ENCODE data around the gene ARHGAP9.
"Not testable (repeated sequence)": the region's sequence is repeated elsewhere in the genome, so short reads cannot be mapped to it uniquely, and the experiment has no call there.

Gene ARHGAP9

GRCh38 chr12:57513266-57513665 lies 33.6 kb upstream of the ARHGAP9 start:
- ChIA-PET POLR2A (interaction anchor here (0.6 to 0.9 kb wide), 4 partner anchors 16 to 1177 kb away, joined by 3 to 5 read pairs (median 3); no protein-coding TSS in a partner anchor), CTCF (interaction anchor here (1.5 kb wide), 1 partner anchor 60 kb away, joined by 3 read pairs; no protein-coding TSS in a partner anchor)
- DNase-seq (ENCODE audit: extremely low spot score) = no peak
- TF ChIP-seq CTCF (IDR thresholded peaks at IDR 0.05; ENCODE audit: control extremely low read depth, extremely low read depth, low read depth, missing control alignments) = no peak

GRCh38 chr12:57512665-57513064 lies 33.0 kb upstream of the ARHGAP9 start:
- no peak for TF ChIP-seq CTCF (IDR thresholded peaks at IDR 0.05; ENCODE audit: control extremely low read depth, extremely low read depth, low read depth, missing control alignments)
- POLR2A ChIA-PET = no interaction called here
- CTCF ChIA-PET = interaction anchor here (1.5 kb wide), 1 partner anchor 60 kb away, joined by 3 read pairs; no protein-coding TSS in a partner anchor
- no peak for DNase-seq (ENCODE audit: extremely low spot score)

- CTCF ChIA-PET = interaction anchor here (1.5 to 2.3 kb wide), 2 partner anchors 14 to 59 kb away, joined by 3 to 7 read pairs; no protein-coding TSS in a partner anchor
- DNase-seq (ENCODE audit: extremely low spot score) = no peak
- TF ChIP-seq CTCF (IDR thresholded peaks at IDR 0.05; ENCODE audit: control extremely low read depth, extremely low read depth, low read depth, missing control alignments) = no peak
- POLR2A ChIA-PET = interaction anchor here (0.6 to 2.2 kb wide), 2 partner anchors 9 to 132 kb away, joined by 5 to 7 read pairs; partner anchors contain the start of gene DDIT3
Observed at GRCh38 chr12:57511588-57512325, 32.1 kb upstream of the ARHGAP9 start.

- no peak for DNase-seq (ENCODE audit: extremely low spot score)
- POLR2A ChIA-PET = interaction anchor here (0.6 to 2.2 kb wide), 2 partner anchors 9 to 133 kb away, joined by 5 to 7 read pairs; partner anchors contain the start of gene DDIT3
- CTCF ChIA-PET = interaction anchor here (2.3 kb wide), 1 partner anchor 13 kb away, joined by 7 read pairs; no protein-coding TSS in a partner anchor
- no peak for TF ChIP-seq CTCF (IDR thresholded peaks at IDR 0.05; ENCODE audit: control extremely low read depth, extremely low read depth, low read depth, missing control alignments)
Observed at GRCh38 chr12:57511161-57511560, 31.5 kb upstream of the ARHGAP9 start.

- CTCF ChIA-PET; POLR2A ChIA-PET; DNase-seq (ENCODE audit: extremely low spot score): not testable (repeated sequence)
Observed at GRCh38 chr12:57507796-57508195, 28.1 kb upstream of the ARHGAP9 start.

GRCh38 chr12:57506541-57506940 lies 26.9 kb upstream of the ARHGAP9 start:
- POLR2A ChIA-PET = interaction anchor here (1.5 kb wide), 1 partner anchor 8 kb away, joined by 3 read pairs; no protein-coding TSS in a partner anchor
- CTCF ChIA-PET = not testable (repeated sequence)

GRCh38 chr12:57502311-57502969 lies 22.8 kb upstream of the ARHGAP9 start:
- ChIA-PET CTCF (interaction anchor here (1.2 to 1.8 kb wide), 3 partner anchors 12 to 43 kb away, joined by 4 to 6 read pairs (median 5); partner anchors contain the start of gene GLI1), POLR2A (interaction anchor here (3.8 kb wide), 1 partner anchor 15 kb away, joined by 20 read pairs; no protein-coding TSS in a partner anchor)
- not testable (repeated sequence) for DNase-seq (ENCODE audit: extremely low spot score)

More at GRCh38 chr12:57506541-57506940, 26.9 kb upstream of the ARHGAP9 start:
- DNase-seq (ENCODE audit: extremely low spot score) = not testable (repeated sequence)

GRCh38 chr12:57500213-57500612 lies 20.5 kb upstream of the ARHGAP9 start:
- ChIA-PET CTCF (interaction anchor here (0.6 to 1.2 kb wide), 2 partner anchors 41 to 48 kb away, joined by 3 read pairs; no protein-coding TSS in a partner anchor), POLR2A (interaction anchor here (3.8 kb wide), 1 partner anchor 17 kb away, joined by 20 read pairs; no protein-coding TSS in a partner anchor)

More at GRCh38 chr12:57500213-57500612, 20.5 kb upstream of the ARHGAP9 start:
- no peak for DNase-seq (ENCODE audit: extremely low spot score)
- TF ChIP-seq CTCF (IDR thresholded peaks at IDR 0.05; ENCODE audit: control extremely low read depth, extremely low read depth, low read depth, missing control alignments) = no peak
